HG02642 (cell line): Measurements from ENCODE around the gene TBX15.
A peak's percentile ranks its signal among the peaks of the same experiment; 100 is the strongest.
"Not testable (repeated sequence)": the region's sequence is repeated elsewhere in the genome, so short reads cannot be mapped to it uniquely, and the experiment has no call there.

Source experiments
- ATAC-seq: cut with Tn5 transposase; IDR thresholded peaks from one replicate; pipeline ENCODE4 v1.9.1; 2021; ENCODE audit warnings: mild to moderate bottlenecking; ENCODE audit not compliant: unreplicated experiment, poor library complexity

TBX15 gene

DNA sequence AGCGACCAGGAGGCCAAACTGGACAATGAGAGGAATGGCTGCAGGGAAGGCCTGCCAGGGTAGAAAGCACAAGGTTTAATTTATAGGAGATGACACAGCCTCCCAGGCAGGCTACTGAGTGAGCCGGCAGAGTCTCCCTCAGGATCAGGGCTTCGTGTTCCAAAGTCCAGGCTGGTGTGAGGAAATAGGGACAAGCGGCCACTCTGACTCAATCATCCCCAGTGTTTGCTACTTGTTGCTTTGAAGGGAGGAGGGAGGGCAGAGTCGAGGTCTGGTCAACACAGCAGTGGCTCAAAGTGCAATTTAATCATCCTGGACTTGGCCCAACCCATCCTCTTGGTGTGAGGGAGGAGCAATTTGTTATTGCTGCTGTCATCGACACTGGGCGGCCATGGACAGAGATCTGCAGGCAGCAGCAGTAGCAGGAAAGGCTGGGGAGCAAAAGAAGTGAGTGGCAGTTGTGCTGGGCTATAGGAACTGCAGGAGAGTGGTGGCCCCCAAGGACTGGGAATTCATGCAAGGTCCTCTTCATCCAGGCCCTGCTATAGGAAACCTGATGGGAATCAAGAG, 27.5 kb downstream of the TBX15 start:
- ATAC-seq = no peak

DNA sequence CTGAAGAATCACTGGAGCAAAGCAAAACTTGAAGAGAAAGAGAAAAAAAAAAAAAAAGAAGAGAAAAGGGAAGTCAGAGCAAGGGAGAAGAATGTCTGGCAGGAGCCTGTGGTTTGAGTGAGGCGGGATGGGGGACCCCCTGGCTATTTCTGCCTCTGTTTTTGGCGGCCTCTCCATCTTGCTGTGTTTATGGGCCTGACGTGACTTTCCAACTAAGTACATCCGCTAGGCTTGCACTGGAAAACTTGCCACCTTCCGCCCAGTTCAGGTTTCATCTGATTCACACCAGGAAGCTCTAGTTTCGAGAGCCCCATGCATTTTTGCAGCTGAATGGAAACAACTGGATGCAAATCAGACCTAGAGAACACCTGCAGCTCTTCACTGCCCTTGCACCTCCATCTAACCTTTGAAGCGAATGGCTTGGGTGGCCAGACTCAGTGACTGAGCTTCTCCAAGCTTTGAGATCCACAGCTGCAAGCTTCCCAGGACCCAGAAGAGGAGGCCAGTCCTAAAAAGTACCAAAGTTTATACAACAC, 28.0 kb downstream of the TBX15 start:
- peak; percentile 89 for ATAC-seq

DNA sequence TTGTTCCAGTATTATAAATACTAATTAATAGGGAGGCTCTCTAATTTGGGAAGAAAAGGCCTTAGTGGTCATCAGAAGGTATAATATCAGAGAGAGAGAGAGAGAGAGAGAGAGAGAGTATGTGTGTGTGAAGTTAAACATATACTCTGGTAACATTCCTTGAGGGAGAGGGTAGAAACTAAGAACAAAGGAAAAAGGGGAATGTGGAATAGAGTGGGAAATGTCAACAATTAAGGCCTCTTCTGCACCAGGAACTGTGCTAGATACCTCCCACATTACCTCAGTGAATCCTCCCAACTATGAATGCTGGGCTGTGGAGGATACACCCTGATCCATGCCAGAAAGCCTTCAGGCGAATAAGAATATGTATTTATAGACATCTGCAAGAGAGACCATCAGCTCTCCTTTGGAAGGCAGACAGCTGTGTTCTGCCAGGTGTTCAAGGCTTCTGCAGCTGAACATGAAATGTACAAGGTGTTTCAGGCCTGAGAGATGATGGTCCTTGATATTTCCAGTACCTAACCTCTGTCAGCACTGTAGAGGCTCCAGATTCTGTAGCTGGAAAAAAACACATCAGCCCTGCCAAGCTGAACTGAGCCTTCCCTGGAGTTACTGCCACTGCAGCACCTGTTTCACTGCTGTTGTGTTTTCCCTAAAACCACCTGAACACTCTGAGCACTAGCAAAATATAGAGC, 29.1 kb downstream of the TBX15 start:
- ATAC-seq = peak; percentile 19

- no peak for ATAC-seq
Observed at GRCh38 chr1:118958140-118958539, 30.0 kb downstream of the TBX15 start.

- ATAC-seq = not testable (repeated sequence)
Observed at GRCh38 chr1:118957579-118957978, 30.6 kb downstream of the TBX15 start.

GRCh38 chr1:118954301-118954905, 33.7 kb downstream of the TBX15 start:
- ATAC-seq = no peak

- no peak for ATAC-seq
Observed at GRCh38 chr1:118951270-118951936, 36.7 kb downstream of the TBX15 start.

DNA sequence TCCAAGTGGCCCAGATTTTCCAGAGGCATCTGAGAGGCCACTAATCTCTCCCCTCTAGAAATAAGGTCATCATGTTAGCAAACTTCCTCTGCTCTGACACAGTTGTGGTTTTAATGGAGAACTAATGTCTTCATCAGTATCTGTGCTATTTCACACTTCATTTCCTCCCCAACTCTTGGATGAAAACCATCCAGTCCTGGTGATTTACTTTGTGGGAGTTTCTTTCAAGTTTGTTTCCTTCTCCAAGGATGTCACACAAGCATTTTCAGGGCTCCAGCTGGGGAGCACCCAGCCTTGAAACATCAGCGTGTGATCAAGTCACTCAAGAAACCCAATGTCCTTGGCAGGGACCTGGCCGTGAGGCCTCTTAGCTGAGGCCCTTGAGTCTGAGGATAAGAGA, 38.8 kb downstream of the TBX15 start:
- no peak for ATAC-seq

- ATAC-seq = no peak
Observed at GRCh38 chr1:118948846-118949245, 39.3 kb downstream of the TBX15 start.

GRCh38 chr1:118948351-118948750, 39.8 kb downstream of the TBX15 start:
- ATAC-seq = no peak

GRCh38 chr1:118947790-118948189, 40.4 kb downstream of the TBX15 start:
- no peak for ATAC-seq

GRCh38 chr1:118947003-118947765, 41.0 kb downstream of the TBX15 start:
- ATAC-seq = no peak

DNA sequence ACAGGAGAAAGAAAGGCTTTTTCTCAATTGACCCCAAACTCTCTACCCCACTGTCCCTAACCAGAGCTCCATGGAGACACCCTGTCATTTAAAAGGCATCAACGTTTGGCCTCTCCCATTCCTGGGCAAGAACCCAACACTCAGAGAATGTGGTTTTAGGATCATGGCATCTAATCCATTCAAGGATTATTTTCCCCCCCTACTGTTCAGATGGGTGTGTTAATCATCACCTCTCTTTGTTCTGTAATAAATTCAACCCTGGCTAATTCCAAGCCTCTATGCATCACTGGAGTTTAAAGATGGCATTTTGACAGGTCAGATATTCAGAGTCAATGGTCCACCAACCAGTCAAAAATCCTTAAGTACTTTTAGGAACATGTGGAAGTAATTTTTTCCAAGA, 42.7 kb downstream of the TBX15 start:
- ATAC-seq = no peak

GRCh38 chr1:118944546-118944945, 43.6 kb downstream of the TBX15 start:
- ATAC-seq = no peak

DNA sequence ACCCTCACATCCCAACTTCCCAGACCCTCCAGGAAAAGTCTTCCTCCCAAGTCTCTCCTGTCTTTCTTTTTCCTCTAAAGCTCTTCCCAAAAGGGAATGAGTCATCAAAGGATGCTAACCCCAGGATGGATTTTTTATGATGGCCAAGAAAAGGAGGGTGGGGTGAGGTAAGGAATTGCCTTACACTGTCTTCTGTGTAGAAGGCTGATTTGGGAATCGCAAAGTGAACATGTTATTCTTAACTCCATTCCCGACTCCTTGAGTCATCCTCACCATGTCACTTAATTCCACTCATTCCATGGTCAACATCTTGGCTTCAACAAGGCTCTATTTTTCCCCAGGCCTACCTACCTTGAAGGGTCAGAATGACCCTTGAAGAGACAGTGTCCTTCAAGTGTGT, 44.0 kb downstream of the TBX15 start:
- no peak for ATAC-seq

DNA sequence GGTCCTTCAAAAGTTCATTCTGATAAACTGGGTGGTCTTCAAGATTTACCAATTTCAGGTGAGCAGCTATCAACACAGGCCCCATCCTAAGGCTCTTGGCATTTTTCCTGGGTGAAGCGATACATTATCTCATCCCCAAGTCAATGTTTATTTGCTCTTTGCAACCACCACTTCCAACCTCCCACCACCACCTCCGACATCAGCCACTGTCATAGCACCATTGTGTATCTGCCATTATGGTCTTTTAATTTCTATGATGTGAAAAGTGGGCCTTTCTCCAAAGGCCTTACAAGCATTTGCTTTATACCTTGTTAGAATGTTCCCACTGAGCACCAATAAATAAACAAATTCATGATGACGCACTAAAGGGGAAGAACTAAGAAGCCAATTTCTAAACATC, 47.2 kb downstream of the TBX15 start:
- ATAC-seq = no peak

DNA sequence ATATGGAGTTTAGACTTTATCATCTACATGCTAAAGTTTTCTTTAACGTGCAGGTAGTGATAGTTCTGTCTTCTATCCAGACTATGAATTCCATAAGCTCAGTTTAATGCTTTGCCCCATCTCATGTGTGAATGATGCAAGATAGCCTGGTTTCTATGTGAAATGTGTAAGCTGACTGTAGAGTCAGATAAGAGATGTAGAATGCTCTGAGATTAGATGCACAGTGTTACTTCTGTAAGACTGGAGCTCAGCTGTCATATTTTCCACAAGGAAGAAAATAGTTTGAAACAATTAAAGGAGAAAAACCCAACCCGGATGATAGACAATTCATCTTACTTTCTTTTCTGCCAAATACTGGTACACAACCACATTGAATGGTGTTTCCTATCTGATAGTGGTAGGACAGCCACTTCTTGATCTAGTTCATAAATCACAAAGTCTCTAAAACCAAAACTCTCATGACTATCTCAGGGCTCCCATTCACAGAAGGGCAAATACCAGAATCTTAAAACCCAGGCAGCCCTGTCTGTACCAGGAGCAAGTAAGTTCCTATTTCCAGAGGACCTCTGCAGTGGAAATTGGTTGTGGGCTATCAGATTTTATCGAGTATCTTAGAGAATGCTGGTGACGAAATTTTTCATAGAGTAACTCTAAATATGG, 50.6 kb downstream of the TBX15 start:
- no peak for ATAC-seq

DNA sequence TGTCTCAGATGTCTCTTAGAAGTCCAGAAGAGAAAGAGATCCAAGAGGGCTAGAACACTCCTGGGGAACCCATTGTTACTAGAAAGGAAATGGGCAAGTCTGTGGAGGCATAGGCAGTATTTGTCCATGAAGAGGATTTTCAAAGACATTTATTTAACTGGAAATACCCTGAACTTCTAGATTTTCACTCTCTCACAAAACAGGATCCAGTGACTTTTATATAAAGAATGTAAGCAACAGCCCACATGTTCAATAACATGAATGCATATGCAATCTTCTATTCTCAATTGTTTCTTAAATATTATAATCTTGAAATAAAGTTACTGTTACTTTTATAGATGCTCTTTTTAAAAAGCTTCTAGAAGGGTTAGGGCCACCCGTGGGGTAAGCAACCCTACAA, 53.4 kb downstream of the TBX15 start:
- no peak for ATAC-seq

DNA sequence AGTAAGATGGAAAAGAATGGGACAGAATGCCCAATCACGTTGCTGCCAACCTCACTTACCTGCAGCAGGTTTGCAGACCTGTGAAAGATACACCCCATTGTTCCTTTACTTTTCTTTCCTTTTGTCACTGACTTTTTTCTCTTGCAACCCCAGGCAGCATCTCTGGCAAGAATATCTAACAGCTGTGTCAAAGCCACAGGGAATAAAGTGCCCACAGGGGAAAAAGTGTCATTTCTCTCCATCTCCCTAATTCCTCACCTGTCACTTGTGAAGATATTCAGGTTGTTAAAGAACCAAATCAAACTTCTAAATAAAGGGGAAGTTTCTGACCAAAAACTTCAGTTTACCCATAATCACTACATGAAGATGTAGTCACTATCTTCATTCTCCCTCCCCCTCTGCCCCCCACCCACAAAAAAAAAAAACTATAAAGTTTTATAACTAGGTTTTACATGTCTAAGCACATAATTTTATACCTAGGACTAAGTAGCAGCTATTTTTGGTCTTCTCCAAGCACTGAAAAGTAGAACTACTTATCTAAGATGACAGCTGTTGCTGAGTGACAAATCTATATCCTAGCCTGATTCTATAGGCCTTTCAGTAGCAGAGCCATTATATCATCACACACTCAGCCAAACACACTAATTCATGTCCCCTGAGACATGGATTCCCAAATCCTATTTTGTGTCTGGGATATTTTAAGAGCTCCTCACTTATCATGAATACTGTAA, 54.9 kb downstream of the TBX15 start:
- no peak for ATAC-seq
